ENCODE measurements around the gene SRSF3.

GRCh38 chr6:36593569-36594028 lies 563 bp upstream of the SRSF3 start:
- TF ChIP-seq ZBTB7A (tag by site-specific recombination; IDR thresholded peaks at IDR 0.05; ENCODE audit: low read depth) (no peak), ZSCAN4 (tag by site-specific recombination; IDR thresholded peaks at IDR 0.05) (no peak), ZNF529 (tag by site-specific recombination; IDR thresholded peaks at IDR 0.05; ENCODE audit: insufficient replicate concordance) (no peak), ZNF138 (tag by site-specific recombination; IDR thresholded peaks at IDR 0.05; ENCODE audit: borderline replicate concordance) (no peak), ZNF416 (tag by site-specific recombination; IDR thresholded peaks at IDR 0.05) (no peak), ZNF302 (tag by site-specific recombination; IDR thresholded peaks at IDR 0.05; ENCODE audit: low read depth) (no peak), CTCF (tag by site-specific recombination; IDR thresholded peaks at IDR 0.05) (no peak), ZNF311 (tag by site-specific recombination; IDR thresholded peaks at IDR 0.05; ENCODE audit: borderline replicate concordance) (no peak), ZNF514 (tag by site-specific recombination; IDR thresholded peaks at IDR 0.05) (no peak)
